Activated CD8-positive, alpha-beta memory T cell treated with anti-CD3 and anti-CD28 coated beads, Interleukin-2, amount 10 ng/mL, durations not matched to agents 7 days and 5 days (primary cell): ENCODE measurements around the gene OXSR1. TPM values are rescaled to one million over a fixed set of nuclear protein-coding genes. Genes with fewer than 3 reads are reported as not detected.

ENCODE experiments used
- ATAC-seq: fragments of 150-1000 bp; cut with Tn5 transposase; one replicate; pipeline ENCODE4 v1.10.0; 2021; ENCODE audit warnings: moderate library complexity
- CTCF ChIA-PET: fragments of 350-600 bp; sonication (Branson Sonifier 250); formaldehyde crosslinking; loops from one replicate; lab custom pipeline; 2021; ENCODE audit warnings: antibody characterized with exemption; lab: Charles Lee
- DNase-seq: peaks from one replicate; pipeline ENCODE4 v3.0.0-alpha.2; 2020
- H3K27ac Mint-ChIP-seq: one replicate; pipeline ENCODE4 v1.8.0; 2021; ENCODE audit warnings: mild to moderate bottlenecking, mixed read lengths
- H3K27me3 Mint-ChIP-seq: one replicate; pipeline ENCODE4 v1.8.0; 2021; ENCODE audit warnings: mixed read lengths
- H3K36me3 Mint-ChIP-seq: one replicate; pipeline ENCODE4 v1.8.0; 2021; ENCODE audit warnings: mild to moderate bottlenecking, mixed read lengths
- H3K4me1 Mint-ChIP-seq: one replicate; pipeline ENCODE4 v1.8.0; 2021; ENCODE audit warnings: mixed read lengths
- H3K4me3 Mint-ChIP-seq: one replicate; pipeline ENCODE4 v1.8.0; 2021; ENCODE audit warnings: mild to moderate bottlenecking, moderate library complexity, mixed read lengths
- H3K9me3 Mint-ChIP-seq: one replicate; pipeline ENCODE4 v1.8.0; 2022; ENCODE audit warnings: low read depth, mixed read lengths
- total RNA-seq, 2 experiments: library from RNA; stranded (reverse); gene quantifications; one replicate each; pipeline ENCODE4 v1.2.3, GENCODE V29; 2021

OXSR1 gene
- total RNA-seq, 2 experiments from 2014 or later: 47.8 to 56.3 TPM

GRCh38 chr3:38207254-38208003, 42.1 kb downstream of the OXSR1 start:
- no peaks in the 10 kb centered on the region for H3K9me3 Mint-ChIP-seq
- no peak overlapping the region for H3K4me3 Mint-ChIP-seq
- peaks cover 68% of the 10 kb centered on the region for H3K4me1 Mint-ChIP-seq
- H3K36me3 Mint-ChIP-seq: peaks cover 37% of the 10 kb centered on the region
- no peak for DNase-seq
- CTCF ChIA-PET: interaction anchor here (2.2 kb wide), 1 partner anchor 12 kb away, joined by 6 read pairs; no protein-coding TSS in a partner anchor
- H3K27me3 Mint-ChIP-seq: no peaks in the 10 kb centered on the region
- H3K27ac Mint-ChIP-seq: no peak overlapping the region
- ATAC-seq: no peak

- Mint-ChIP-seq H3K27me3 (no peaks in the 10 kb centered on the region), H3K4me1 (peaks cover 60% of the 10 kb centered on the region), H3K9me3 (no peaks in the 10 kb centered on the region), H3K36me3 (peaks cover 38% of the 10 kb centered on the region), H3K27ac (peak overlapping the region; percentile 17), H3K4me3 (no peak overlapping the region)
- CTCF ChIA-PET: interaction anchor here (0.7 to 1.2 kb wide), 2 partner anchors 9 to 1572 kb away, joined by 3 to 4 read pairs; no protein-coding TSS in a partner anchor
- ATAC-seq (peak; percentile 45), DNase-seq (no peak)
These were observed 44.9 kb downstream of the OXSR1 start for GRCh38 chr3:38210141-38210757.

- CTCF ChIA-PET: interaction anchor here (1.5 kb wide), 2 partner anchors 9 to 268 kb away, joined by 3 read pairs; no protein-coding TSS in a partner anchor
- ATAC-seq (no peak), DNase-seq (no peak)
- peaks cover 46% of the 10 kb centered on the region for H3K4me1 Mint-ChIP-seq
- peaks cover 46% of the 10 kb centered on the region for H3K36me3 Mint-ChIP-seq
- no peak overlapping the region for H3K4me3 Mint-ChIP-seq
- no peak overlapping the region for H3K27ac Mint-ChIP-seq
- H3K9me3 Mint-ChIP-seq: no peaks in the 10 kb centered on the region
- no peaks in the 10 kb centered on the region for H3K27me3 Mint-ChIP-seq
These were observed 46.8 kb downstream of the OXSR1 start for GRCh38 chr3:38212141-38212540.

GRCh38 chr3:38214560-38214959, 49.2 kb downstream of the OXSR1 start:
- CTCF ChIA-PET: no interaction called here
- H3K36me3 Mint-ChIP-seq: peaks cover 45% of the 10 kb centered on the region
- no peak overlapping the region for H3K4me3 Mint-ChIP-seq

GRCh38 chr3:38219609-38220197, 54.4 kb downstream of the OXSR1 start:
- Mint-ChIP-seq H3K4me1 (no peaks in the 10 kb centered on the region), H3K27ac (no peak overlapping the region), H3K4me3 (no peak overlapping the region), H3K9me3 (no peaks in the 10 kb centered on the region), H3K36me3 (peaks cover 38% of the 10 kb centered on the region), H3K27me3 (no peaks in the 10 kb centered on the region)
- DNase-seq (no peak), ATAC-seq (no peak)
- CTCF ChIA-PET: interaction anchor here (1.1 kb wide), 1 partner anchor 9 kb away, joined by 3 read pairs; no protein-coding TSS in a partner anchor

More at GRCh38 chr3:38214560-38214959, 49.2 kb downstream of the OXSR1 start:
- no peaks in the 10 kb centered on the region for H3K9me3 Mint-ChIP-seq
- H3K27me3 Mint-ChIP-seq: no peaks in the 10 kb centered on the region
- peaks cover 31% of the 10 kb centered on the region for H3K4me1 Mint-ChIP-seq
- no peak overlapping the region for H3K27ac Mint-ChIP-seq
- ATAC-seq: no peak
- no peak for DNase-seq

- Mint-ChIP-seq H3K27ac (no peak overlapping the region), H3K27me3 (no peaks in the 10 kb centered on the region), H3K9me3 (no peaks in the 10 kb centered on the region), H3K4me3 (no peak overlapping the region), H3K4me1 (no peaks in the 10 kb centered on the region), H3K36me3 (peaks cover 48% of the 10 kb centered on the region)
- CTCF ChIA-PET: interaction anchor here (1.2 kb wide), 1 partner anchor 9 kb away, joined by 3 read pairs; no protein-coding TSS in a partner anchor
- ATAC-seq (no peak), DNase-seq (no peak)
These were observed 55.7 kb downstream of the OXSR1 start for GRCh38 chr3:38221005-38221404.

GRCh38 chr3:38222032-38222634, 56.8 kb downstream of the OXSR1 start:
- H3K4me3 Mint-ChIP-seq: no peak overlapping the region
- no peak overlapping the region for H3K27ac Mint-ChIP-seq
- no peaks in the 10 kb centered on the region for H3K27me3 Mint-ChIP-seq
- no peaks in the 10 kb centered on the region for H3K9me3 Mint-ChIP-seq
- no peaks in the 10 kb centered on the region for H3K4me1 Mint-ChIP-seq
- ATAC-seq: no peak
- DNase-seq: no peak
- CTCF ChIA-PET: no interaction called here
- peaks cover 43% of the 10 kb centered on the region for H3K36me3 Mint-ChIP-seq

GRCh38 chr3:38224357-38224756, 59.0 kb downstream of the OXSR1 start:
- Mint-ChIP-seq H3K27me3 (no peaks in the 10 kb centered on the region), H3K27ac (no peak overlapping the region), H3K36me3 (peaks cover 47% of the 10 kb centered on the region), H3K4me3 (no peak overlapping the region), H3K4me1 (peaks cover 1% of the 10 kb centered on the region), H3K9me3 (no peaks in the 10 kb centered on the region)
- CTCF ChIA-PET: no interaction called here
- DNase-seq (no peak), ATAC-seq (no peak)

- H3K9me3 Mint-ChIP-seq: no peaks in the 10 kb centered on the region
- H3K27me3 Mint-ChIP-seq: no peaks in the 10 kb centered on the region
- peaks cover 61% of the 10 kb centered on the region for H3K36me3 Mint-ChIP-seq
- H3K4me3 Mint-ChIP-seq: no peak overlapping the region
- DNase-seq (no peak), ATAC-seq (no peak)
- CTCF ChIA-PET: interaction anchor here (0.7 to 1.0 kb wide), 2 partner anchors 13 to 108 kb away, joined by 3 read pairs; no protein-coding TSS in a partner anchor
- peaks cover 1% of the 10 kb centered on the region for H3K4me1 Mint-ChIP-seq
- no peak overlapping the region for H3K27ac Mint-ChIP-seq
These were observed 60.9 kb downstream of the OXSR1 start for GRCh38 chr3:38226273-38226672.

GRCh38 chr3:38227989-38228388, 62.7 kb downstream of the OXSR1 start:
- Mint-ChIP-seq H3K36me3 (peaks cover 63% of the 10 kb centered on the region), H3K9me3 (no peaks in the 10 kb centered on the region)

GRCh38 chr3:38229036-38229435, 63.7 kb downstream of the OXSR1 start:
- ATAC-seq: no peak
- Mint-ChIP-seq H3K9me3 (no peaks in the 10 kb centered on the region), H3K36me3 (peaks cover 67% of the 10 kb centered on the region), H3K27ac (no peak overlapping the region), H3K4me1 (peaks cover 3% of the 10 kb centered on the region), H3K4me3 (no peak overlapping the region), H3K27me3 (no peaks in the 10 kb centered on the region)
- no peak for DNase-seq
- CTCF ChIA-PET: interaction anchor here (1.2 kb wide), 2 partner anchors 45 to 117 kb away, joined by 3 read pairs; partner anchors contain the start of gene XYLB

More at GRCh38 chr3:38227989-38228388, 62.7 kb downstream of the OXSR1 start:
- no peak for ATAC-seq
- H3K4me1 Mint-ChIP-seq: peaks cover 3% of the 10 kb centered on the region
- CTCF ChIA-PET: interaction anchor here (1.2 kb wide), 1 partner anchor 43 kb away, joined by 3 read pairs; no protein-coding TSS in a partner anchor
- no peak for DNase-seq
- H3K27ac Mint-ChIP-seq: no peak overlapping the region
- no peaks in the 10 kb centered on the region for H3K27me3 Mint-ChIP-seq
- H3K4me3 Mint-ChIP-seq: no peak overlapping the region

- H3K36me3 Mint-ChIP-seq: peaks cover 71% of the 10 kb centered on the region
These were observed 67.4 kb downstream of the OXSR1 start for GRCh38 chr3:38232701-38233100.

GRCh38 chr3:38235466-38235865, 70.1 kb downstream of the OXSR1 start:
- peaks cover 10% of the 10 kb centered on the region for H3K9me3 Mint-ChIP-seq
- H3K27ac Mint-ChIP-seq: no peak overlapping the region
- no peak for DNase-seq
- ATAC-seq: no peak
- H3K4me3 Mint-ChIP-seq: no peak overlapping the region
- peaks cover 80% of the 10 kb centered on the region for H3K36me3 Mint-ChIP-seq
- peaks cover 1% of the 10 kb centered on the region for H3K4me1 Mint-ChIP-seq
- H3K27me3 Mint-ChIP-seq: no peaks in the 10 kb centered on the region
- CTCF ChIA-PET: no interaction called here

More at GRCh38 chr3:38232701-38233100, 67.4 kb downstream of the OXSR1 start:
- no peak for DNase-seq
- Mint-ChIP-seq H3K4me1 (peaks cover 1% of the 10 kb centered on the region), H3K9me3 (peaks cover 4% of the 10 kb centered on the region), H3K4me3 (no peak overlapping the region), H3K27me3 (no peaks in the 10 kb centered on the region), H3K27ac (no peak overlapping the region)
- CTCF ChIA-PET: no interaction called here
- ATAC-seq: no peak
